Measurements from ENCODE around the gene NPM3.

Gene NPM3

DNA sequence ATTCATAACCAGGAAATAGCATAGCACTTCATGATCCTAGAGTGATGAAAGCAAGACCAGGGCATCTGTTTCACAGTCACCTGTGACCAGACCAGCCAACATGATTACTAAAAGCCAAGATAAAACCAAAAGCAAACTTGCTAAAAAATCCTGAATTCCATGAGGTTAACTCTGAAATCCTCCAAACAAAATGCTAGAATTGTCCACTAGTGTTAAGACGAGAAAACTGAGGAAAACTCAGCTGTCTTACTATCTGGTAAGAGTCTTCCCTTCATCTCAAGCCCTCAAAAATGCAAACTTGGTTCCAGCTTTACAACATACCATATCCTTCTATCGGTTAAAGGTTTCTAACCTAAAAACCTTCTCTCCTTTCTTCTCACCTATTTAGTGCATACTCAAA is 1.3 kb upstream of the NPM3 start:
- CTCF ChIA-PET = interaction anchor here (0.9 to 7.3 kb wide), 4 partner anchors 11 to 181 kb away, joined by 3 to 192 read pairs (median 3); no protein-coding TSS in a partner anchor
- Mint-ChIP-seq H3K4me1 (peaks cover 55% of the 10 kb centered on the region), H3K9me3 (no peaks in the 10 kb centered on the region), H3K27ac (peak overlapping the region; percentile 61), H3K27me3 (peaks cover 6% of the 10 kb centered on the region), H3K4me3 (peak overlapping the region; percentile 97), H3K36me3 (peaks cover 41% of the 10 kb centered on the region)
- no peak for DNase-seq

DNA sequence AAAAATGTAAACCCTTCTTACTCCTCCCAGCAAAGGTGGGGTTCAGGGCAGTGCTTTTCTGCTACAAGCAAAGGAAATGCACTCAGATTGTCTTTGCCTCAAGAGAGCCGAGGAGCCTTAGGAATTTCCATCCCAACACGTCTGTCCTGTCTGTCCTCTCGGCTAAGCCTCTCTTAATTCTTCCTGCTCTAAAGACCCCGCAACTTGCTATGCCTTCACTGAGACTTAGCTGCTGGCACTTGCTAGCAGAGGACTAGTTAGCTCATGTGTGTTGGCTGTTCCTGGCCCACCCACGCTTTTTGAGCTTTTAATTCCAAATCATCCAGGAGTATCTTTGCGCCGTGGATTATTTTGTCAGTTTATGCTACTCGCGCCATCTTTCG is 481 bp upstream of the NPM3 start:
- H3K9me3 Mint-ChIP-seq = no peaks in the 10 kb centered on the region
- CTCF ChIA-PET = interaction anchor here (0.9 to 7.3 kb wide), 6 partner anchors 11 to 212 kb away, joined by 3 to 192 read pairs (median 4); no protein-coding TSS in a partner anchor
- peaks cover 15% of the 10 kb centered on the region for H3K27me3 Mint-ChIP-seq
- peak overlapping the region; percentile 94 for H3K27ac Mint-ChIP-seq
- peaks cover 39% of the 10 kb centered on the region for H3K36me3 Mint-ChIP-seq
- peaks cover 64% of the 10 kb centered on the region for H3K4me1 Mint-ChIP-seq
- H3K4me3 Mint-ChIP-seq = peak overlapping the region; percentile 97
- no peak for DNase-seq

DNA sequence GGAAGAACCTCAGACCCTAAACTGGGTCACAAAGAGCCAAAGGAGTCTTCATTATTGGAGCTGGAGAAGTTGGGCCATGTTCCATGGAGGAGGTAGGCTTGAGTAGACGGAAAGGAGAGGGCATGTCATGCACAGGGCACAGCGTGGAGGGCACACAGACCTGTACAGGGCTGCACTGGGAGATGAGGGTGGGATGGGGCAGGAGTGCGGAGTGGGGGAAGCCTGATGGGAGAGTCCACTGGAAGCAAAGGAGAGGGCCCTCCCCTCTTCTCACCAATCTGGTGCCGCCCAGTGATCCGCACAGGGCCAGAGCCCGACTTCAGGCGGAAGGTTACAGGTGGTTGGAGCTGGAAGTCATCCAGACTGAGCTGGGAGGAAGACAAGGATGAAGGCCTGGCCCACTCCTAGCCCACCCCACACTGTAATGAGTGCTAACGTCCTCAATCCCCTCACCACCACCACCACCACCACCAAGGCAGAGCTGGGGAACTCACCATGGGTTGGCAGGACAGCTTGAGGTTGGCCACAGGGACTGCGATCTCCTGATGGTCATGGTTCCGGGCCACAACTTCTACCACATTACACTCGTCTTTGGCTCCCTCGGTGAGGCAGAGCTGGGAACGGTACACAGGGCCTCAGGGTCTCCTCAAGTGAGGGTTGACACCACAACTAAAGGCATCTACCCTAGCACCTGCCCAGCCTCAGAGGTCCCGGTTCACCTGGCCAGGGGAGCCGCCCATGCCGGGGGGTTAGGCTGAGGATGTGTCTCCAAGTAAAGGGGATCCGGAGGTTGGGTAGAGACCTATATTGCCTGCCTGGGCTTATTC is 1.0 kb downstream of the NPM3 start:
- DNase-seq = no peak
- no peak overlapping the region for H3K27ac Mint-ChIP-seq
- no peaks in the 10 kb centered on the region for H3K9me3 Mint-ChIP-seq
- CTCF ChIA-PET = interaction anchor here (0.9 to 7.3 kb wide), 17 partner anchors 8 to 569 kb away, joined by 3 to 192 read pairs (median 6); partner anchors contain the start of gene OGA
- peaks cover 30% of the 10 kb centered on the region for H3K27me3 Mint-ChIP-seq
- H3K4me3 Mint-ChIP-seq = peak overlapping the region; percentile 97
- peaks cover 33% of the 10 kb centered on the region for H3K36me3 Mint-ChIP-seq
- peaks cover 68% of the 10 kb centered on the region for H3K4me1 Mint-ChIP-seq

DNA sequence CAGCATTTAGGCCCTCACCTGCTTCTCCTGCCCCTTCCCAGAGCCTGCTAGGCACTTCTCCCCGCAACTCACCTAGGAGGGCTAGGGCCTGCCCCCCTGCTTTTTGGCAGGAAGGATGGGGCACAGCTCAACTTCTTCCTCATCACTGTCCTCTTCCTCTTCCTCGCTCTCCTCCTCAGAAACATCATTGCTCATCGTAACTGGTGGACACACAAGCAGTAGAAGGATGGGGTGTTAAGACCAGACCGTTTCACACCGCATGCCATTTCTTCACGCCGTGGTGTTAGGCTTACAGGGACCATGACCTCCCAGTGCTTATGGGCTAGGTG is 1.6 kb downstream of the NPM3 start:
- Mint-ChIP-seq H3K27me3 (peaks cover 36% of the 10 kb centered on the region), H3K4me3 (peak overlapping the region; percentile 97), H3K27ac (no peak overlapping the region), H3K4me1 (peaks cover 71% of the 10 kb centered on the region), H3K9me3 (no peaks in the 10 kb centered on the region), H3K36me3 (peaks cover 30% of the 10 kb centered on the region)
- CTCF ChIA-PET = interaction anchor here (0.6 to 7.3 kb wide), 34 partner anchors 8 to 569 kb away, joined by 3 to 192 read pairs (median 5); partner anchors contain the start of genes DPCD, OGA and POLL
- no peak for DNase-seq

DNA sequence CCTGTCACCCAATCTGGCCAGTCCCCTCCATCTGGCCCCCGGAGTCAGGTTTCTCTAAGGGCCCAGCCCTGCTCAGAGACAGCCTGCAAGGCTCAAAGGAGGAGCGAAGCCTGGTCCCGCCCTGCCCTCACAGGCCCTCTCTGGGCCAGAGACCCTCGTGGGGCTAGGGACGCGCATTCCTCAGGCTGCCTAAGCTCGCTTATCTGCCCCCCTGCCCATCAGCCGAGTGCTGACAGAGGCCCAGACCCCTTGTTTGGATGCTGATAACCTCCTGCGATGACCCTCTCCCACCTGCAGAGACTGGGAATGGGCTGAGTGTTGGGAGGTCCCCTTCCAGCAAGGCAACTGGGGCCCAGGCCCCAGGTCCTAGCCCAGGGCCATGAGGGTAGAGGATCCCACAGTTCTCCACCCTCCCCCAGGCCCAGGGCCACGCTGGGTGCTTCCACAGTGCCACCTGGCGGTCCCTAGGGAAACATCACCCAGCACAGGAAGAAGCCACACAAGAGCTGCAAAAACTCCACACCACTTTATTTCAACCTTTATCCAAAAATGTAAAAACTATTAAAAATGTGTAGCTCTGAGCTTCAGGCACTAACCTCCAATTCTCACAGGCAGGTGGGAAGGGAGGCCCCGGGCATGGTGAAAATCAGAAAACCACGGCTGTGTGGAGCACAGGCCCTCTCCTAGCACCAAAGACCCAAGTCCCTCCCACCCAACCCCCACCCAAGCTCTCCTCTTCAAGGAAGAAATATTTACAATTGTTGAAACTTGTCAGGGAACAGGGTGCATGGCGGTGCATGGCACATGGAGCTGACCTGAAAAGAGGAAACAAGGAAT is 2.2 kb downstream of the NPM3 start:
- CTCF ChIA-PET = interaction anchor here (0.6 to 7.3 kb wide), 32 partner anchors 8 to 568 kb away, joined by 3 to 192 read pairs (median 5); partner anchors contain the start of genes DPCD, OGA and POLL
- H3K9me3 Mint-ChIP-seq = no peaks in the 10 kb centered on the region

DNA sequence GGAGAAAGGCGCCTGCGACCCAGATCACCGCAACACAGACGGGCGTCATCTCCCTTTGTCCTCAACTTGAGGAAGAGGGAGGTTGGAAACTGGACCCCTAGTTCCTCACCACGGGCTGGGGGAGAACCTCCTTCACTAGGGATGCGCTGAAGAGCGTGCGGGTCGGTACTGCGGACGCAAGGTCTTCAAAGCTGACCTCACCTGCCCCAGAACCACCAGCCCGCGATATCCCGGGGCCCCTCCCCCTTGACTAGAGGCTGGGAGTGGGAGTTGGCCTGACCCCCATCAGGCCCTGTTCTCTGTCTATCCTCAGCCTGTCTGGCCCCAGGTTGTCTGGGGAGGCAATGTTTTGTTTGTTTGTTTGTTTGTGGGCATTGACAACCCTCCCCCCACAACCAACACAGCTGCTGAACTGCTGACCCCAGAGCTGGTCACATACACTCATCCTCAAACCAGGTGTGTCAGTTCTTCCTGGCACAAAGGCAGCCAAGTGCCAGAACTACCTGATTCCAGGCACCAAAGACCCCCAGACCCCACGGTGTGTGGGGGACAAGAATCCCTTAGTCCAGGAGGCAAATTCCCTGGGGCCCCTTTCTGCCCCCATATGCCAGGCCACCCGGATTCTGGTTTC is 2.9 kb downstream of the NPM3 start:
- H3K27ac Mint-ChIP-seq = no peak overlapping the region
- CTCF ChIA-PET = interaction anchor here (0.6 to 7.3 kb wide), 14 partner anchors 8 to 568 kb away, joined by 3 to 192 read pairs (median 5); no protein-coding TSS in a partner anchor
- peak overlapping the region; percentile 66 for H3K4me3 Mint-ChIP-seq
- DNase-seq = no peak
- H3K4me1 Mint-ChIP-seq = peaks cover 66% of the 10 kb centered on the region
- H3K9me3 Mint-ChIP-seq = no peaks in the 10 kb centered on the region
- H3K27me3 Mint-ChIP-seq = peaks cover 43% of the 10 kb centered on the region
- peaks cover 19% of the 10 kb centered on the region for H3K36me3 Mint-ChIP-seq

More for the DNA sequence above, 2.2 kb downstream of the NPM3 start:
- Mint-ChIP-seq H3K4me1 (peaks cover 69% of the 10 kb centered on the region), H3K4me3 (no peak overlapping the region), H3K27ac (no peak overlapping the region), H3K27me3 (peaks cover 39% of the 10 kb centered on the region), H3K36me3 (peaks cover 26% of the 10 kb centered on the region)
- DNase-seq = peak; percentile 80

DNA sequence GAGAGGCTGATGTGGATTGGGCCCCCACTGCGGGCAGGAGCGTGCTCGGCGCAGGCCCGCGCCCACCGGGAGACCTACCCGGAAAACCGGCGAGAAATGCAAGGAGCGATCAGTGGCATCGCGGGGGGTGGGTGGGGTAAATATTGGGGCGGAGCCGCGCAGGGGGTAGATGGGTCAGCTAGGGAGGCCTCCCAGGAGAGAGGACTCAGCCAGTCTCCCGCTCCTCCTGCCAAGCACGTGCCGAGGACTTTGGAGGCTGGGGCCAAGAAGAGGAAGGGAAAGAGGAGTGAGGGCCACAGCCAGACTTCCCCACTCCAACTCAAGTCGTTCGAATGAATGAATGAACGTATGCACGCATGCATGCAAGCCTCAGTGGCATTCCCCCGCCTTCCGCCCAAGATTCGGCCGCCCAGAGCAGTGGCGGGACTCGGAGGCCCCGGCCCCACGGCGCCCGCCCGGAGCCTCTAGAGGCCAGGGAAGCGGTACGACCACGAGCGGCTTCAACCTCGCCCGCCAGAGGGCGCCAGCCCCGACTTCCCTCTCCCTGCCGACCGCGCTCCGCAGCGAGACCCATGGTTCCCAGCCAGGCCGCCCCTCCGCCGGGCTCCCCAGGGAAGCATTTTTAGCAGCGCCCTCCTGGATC is 3.6 kb downstream of the NPM3 start:
- H3K36me3 Mint-ChIP-seq = peaks cover 12% of the 10 kb centered on the region
- peaks cover 49% of the 10 kb centered on the region for H3K27me3 Mint-ChIP-seq
- peak overlapping the region; percentile 19 for H3K27ac Mint-ChIP-seq
- peak; percentile 88 for DNase-seq
- H3K9me3 Mint-ChIP-seq = no peaks in the 10 kb centered on the region
- peak overlapping the region; percentile 66 for H3K4me3 Mint-ChIP-seq
- H3K4me1 Mint-ChIP-seq = peaks cover 61% of the 10 kb centered on the region
- CTCF ChIA-PET = interaction anchor here (0.6 to 7.3 kb wide), 7 partner anchors 7 to 567 kb away, joined by 3 to 192 read pairs (median 4); no protein-coding TSS in a partner anchor

DNA sequence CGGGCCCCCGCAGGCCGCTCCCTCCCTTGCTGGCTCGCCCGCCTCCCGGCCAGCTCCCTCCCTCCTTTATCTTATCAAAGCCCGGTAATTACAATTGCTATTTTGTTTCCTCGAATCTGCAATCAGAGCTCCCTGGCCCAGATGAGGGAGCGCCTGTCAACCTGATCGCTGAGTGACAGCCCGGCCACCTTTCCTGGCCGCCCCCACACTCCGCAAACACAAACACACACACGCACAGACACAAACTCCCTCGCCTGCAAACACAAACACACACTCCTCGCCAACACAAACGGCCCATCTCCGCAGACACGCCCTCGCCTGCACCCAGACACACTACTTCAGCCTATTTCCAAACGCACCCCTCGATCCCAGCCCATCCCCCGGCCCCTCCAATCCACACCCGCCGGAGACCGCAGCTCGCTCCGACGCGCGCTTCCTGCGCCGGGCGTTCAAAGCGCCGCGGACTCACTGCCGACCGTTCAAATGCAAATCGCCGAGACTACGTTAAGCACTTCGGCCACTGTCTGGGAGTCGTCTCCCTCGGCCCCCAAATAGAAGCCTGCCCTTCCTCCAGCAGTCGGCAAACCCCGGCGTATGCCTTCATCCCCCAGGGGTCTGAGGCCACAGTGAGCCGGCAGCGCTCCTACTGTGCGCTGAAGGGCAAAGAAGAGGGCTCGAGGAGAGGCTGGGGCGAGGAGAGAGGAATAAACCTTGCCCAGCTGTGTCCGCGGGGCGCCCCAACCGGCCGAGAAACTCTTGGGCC is 4.3 kb downstream of the NPM3 start:
- peak; percentile 41 for DNase-seq
- Mint-ChIP-seq H3K36me3 (peaks cover 7% of the 10 kb centered on the region), H3K4me3 (peak overlapping the region; percentile 66), H3K27me3 (peaks cover 56% of the 10 kb centered on the region), H3K27ac (no peak overlapping the region), H3K9me3 (no peaks in the 10 kb centered on the region), H3K4me1 (peaks cover 57% of the 10 kb centered on the region)
- CTCF ChIA-PET = interaction anchor here (0.7 to 7.3 kb wide), 4 partner anchors 10 to 208 kb away, joined by 3 to 192 read pairs (median 4); no protein-coding TSS in a partner anchor

DNA sequence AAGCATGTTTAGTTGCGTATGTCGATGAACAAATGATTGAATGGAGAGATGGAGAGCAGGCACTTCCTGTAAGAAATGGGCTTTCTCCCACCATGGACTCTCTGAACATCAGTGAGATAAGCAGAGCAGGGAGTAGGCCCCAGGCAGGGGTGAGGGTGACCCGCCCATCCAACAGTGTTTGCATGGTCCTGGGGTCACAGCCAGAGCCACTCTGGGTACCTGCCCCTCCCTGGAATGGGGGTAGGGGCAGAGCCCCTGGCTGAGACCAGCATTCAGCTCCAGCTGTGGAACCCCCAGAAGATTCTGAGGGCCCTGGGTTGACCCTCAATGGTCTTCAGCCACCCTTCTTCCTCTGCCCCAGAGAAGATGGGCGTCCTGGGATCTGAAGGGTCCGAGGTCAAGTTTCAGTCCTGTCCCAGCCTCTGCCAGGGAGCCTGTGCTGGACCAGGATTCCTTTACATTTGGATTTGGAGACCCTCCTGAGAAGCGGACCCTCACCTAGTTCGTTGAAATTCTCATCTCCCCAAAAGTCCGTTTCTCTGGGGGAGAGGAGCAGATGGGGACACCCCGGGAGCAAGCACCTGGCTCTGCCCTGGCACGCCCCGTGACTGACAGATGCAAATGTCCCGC is 5.0 kb downstream of the NPM3 start:
- no peaks in the 10 kb centered on the region for H3K9me3 Mint-ChIP-seq
- CTCF ChIA-PET = interaction anchor here (7.3 kb wide), 1 partner anchor 174 kb away, joined by 192 read pairs; no protein-coding TSS in a partner anchor

DNA sequence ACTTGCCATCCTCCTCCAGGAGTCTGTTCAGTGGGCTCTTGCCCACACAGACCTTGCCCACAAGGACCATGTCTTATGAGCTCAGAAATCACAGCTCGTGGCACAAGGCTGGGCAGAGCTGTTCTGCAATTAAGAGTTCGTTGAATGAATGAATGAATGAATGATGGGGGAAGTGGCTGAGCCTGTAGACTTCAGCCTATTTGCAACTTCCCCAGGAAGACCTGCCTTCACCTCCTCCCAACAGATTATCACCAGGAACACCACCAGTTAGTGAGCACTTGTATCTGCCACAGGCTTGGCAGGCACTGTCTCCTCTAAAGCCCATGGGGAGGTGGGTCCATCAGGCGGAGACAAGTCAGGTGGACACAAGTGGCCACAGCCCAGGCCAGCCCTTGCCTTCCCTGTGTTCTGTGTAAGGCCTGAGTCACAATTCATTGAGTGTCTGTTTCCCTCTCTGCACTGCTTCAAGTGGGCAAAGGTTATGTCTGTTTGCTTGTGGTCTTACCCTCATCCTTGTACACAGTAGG is 5.6 kb downstream of the NPM3 start:
- CTCF ChIA-PET = no interaction called here
- Mint-ChIP-seq H3K9me3 (no peaks in the 10 kb centered on the region), H3K4me3 (no peak overlapping the region), H3K36me3 (peaks cover 3% of the 10 kb centered on the region), H3K4me1 (peaks cover 48% of the 10 kb centered on the region), H3K27me3 (peaks cover 69% of the 10 kb centered on the region), H3K27ac (no peak overlapping the region)
- no peak for DNase-seq

More for the DNA sequence above, 5.0 kb downstream of the NPM3 start:
- DNase-seq = no peak
- H3K36me3 Mint-ChIP-seq = peaks cover 6% of the 10 kb centered on the region
- H3K4me3 Mint-ChIP-seq = peak overlapping the region; percentile 66
- H3K27ac Mint-ChIP-seq = no peak overlapping the region
- H3K27me3 Mint-ChIP-seq = peaks cover 63% of the 10 kb centered on the region
- peaks cover 53% of the 10 kb centered on the region for H3K4me1 Mint-ChIP-seq

DNA sequence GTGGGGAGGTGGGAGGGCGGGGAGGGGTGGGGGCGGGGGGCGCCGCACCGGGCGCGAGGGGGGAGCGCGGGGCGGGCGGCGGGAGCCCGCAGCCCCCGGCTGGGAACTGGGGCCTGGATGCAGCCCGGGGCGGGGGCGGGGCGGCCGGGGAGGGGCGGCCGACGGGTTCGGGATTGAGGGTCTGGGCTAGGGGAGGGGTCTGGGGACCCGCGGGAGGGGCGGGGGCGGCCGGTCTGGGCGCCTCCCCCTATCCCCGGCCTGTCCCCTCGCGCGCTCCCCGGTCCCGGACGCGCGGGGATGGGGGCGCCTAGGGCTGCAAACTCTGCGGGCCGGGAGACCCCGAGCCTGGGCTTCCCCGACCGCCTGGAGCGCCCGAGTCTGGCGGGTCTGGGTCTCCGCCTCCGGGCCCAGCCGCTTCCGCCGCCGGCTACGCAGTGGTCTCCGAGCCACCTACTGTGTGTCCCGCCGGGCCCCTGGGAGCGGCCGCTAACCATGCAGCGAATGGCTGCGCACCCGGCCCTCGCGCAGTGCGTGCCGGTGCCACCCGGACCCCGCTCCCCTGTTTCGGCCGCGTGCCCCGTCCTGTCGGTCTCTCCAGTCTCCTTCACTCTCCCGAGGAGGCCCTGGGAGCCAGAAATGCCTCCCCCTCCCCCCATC is 7.0 kb downstream of the NPM3 start:
- DNase-seq = no peak
- Mint-ChIP-seq H3K4me3 (no peak overlapping the region), H3K4me1 (peaks cover 34% of the 10 kb centered on the region), H3K9me3 (no peaks in the 10 kb centered on the region), H3K27ac (no peak overlapping the region), H3K27me3 (peaks cover 83% of the 10 kb centered on the region), H3K36me3 (peaks cover 3% of the 10 kb centered on the region)
- CTCF ChIA-PET = no interaction called here
